T-helper 1 cell (primary cell): ENCODE measurements around the gene DRAXIN.

Experiments used
- DNase-seq, 5 donors: peaks; one replicate each; pipeline ENCODE4 v3.0.0-alpha.2; 2012 to 2020

The DRAXIN gene

DNA sequence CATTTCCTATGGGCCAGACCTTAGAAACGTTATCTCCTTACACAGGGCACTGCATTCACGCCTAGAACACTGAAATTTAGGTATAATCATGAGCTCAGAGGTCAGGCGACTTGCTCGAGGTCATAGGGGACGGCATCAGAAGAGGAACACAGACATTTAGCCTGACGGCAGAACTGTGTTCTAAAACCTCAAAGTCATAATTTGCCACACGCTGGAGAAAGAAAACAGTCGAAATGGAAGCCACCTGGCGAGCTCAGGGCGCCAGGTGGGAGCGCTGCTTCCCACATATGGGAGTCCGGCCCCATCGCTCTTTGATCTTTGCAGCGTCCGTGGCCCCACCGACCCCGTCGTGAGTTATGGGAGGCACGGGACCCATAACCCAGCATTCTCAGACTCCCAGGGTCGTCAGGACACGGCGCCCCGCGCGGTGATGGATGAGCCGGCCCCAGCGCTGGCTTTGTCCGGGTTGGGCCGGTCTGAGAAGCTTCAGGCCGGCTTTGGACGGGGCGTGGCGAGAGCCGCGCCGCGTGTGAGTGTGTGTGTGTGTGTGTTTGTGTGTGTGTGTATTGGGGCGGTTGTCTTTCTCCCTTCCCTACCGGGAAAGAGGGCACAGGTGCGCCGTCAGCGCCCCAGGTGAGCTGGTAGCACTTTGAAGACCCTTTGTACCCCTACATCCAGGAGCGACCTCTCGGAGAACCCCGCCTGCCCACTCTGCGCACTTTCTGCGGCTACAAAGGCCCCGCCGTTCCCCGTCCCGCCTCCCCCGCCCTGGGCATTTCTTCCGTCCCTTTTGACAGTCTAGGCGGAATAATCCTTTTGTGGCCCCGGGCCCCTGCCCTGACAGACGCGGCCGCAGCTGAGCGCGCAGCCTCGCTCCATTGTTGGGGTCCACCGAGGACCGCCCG lies 861 bp upstream of the DRAXIN start:
- DNase-seq = no peak

GRCh38 chr1:11691928-11692711 lies 610 bp downstream of the DRAXIN start:
- DNase-seq = no peak

DNA sequence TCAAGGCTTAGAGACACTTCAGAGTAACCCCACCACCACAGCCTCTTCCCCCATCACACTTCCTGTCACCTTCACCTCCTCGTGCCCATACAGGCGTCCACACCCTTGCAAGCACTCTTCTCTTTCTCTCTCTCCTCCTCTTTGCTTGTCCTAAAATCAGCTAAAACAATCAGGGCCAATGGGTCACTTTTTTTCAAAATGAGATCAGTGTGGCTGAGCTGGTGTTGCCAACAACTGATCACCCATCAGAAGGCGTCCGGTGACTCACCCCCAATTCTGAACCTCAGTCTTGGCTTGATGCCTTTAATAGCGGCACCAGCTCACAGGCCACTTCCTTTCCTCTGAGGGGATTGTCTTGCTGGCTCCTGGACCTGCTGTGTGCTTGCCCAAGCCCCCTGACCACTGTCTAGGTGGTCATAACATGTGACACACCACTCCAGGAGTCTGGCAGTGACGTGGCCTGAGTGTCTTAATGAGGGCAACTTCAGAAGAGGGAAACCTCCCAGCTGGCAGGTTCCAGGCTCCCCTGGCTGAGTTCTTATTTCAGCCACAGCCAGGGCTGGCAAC lies 1.6 kb downstream of the DRAXIN start:
- DNase-seq = peak in 1 of 5 donors; percentile 33

- DNase-seq = no peak
These were observed 2.4 kb downstream of the DRAXIN start for GRCh38 chr1:11693917-11694316.

GRCh38 chr1:11695861-11696260 lies 4.4 kb downstream of the DRAXIN start:
- no peak for DNase-seq

GRCh38 chr1:11697188-11697892 lies 5.8 kb downstream of the DRAXIN start:
- DNase-seq = no peak

DNA sequence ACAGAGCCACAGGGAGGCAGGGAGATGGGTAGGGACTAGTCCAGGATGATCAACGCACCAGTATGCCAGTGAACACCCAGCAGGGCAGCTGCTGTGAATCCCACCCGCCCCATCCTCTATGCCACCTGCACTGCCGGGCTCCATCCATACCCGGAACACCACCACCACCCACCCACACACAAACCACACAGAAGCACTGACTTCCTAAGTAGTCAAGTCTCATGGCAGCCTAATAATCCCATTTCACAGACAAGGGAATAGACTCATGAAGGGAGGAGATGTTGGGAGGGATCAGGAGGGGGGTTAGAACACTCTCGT lies 6.3 kb downstream of the DRAXIN start:
- DNase-seq = no peak

DNA sequence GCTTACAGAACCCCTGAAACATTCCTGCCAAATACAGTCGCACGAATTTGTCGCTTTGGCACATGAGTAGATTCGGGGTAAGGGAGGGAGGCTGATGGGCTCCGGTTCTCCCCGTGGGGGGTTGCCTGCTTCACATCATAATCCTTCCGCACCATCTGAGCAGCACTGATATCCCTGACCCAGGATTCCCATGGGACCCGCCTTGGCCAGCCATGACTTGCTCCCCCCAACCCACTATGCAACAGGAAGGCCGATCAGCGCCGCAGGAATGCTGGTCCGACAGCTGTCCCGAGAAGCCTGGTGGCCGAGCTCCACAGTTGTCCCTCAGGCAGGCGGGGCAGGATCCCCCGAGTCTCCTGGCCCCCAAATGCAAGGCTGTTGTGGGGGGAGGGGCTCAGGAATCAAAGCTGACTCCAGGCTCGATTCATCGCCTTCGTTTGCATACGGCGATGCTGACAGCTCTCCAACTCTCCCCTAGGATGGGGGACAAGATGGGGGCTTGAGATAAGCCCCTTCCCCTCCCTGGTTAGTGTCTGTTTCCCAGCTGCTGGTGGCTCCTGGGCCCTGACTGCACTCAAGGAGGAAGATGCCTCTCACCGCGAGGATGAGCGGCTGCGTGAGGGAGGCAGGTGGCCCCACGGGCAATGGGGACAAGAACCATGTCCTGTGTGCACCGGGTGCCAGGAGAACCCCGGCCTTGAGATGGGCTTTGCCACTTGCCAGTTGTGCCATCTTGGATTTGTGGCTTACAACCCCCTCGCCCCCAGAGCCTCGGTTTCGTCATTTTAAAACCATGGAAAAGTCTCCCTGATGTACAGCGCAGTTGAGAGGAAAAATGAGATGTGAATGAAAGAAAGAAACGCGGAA lies 9.3 kb downstream of the DRAXIN start:
- no peak for DNase-seq

DNA sequence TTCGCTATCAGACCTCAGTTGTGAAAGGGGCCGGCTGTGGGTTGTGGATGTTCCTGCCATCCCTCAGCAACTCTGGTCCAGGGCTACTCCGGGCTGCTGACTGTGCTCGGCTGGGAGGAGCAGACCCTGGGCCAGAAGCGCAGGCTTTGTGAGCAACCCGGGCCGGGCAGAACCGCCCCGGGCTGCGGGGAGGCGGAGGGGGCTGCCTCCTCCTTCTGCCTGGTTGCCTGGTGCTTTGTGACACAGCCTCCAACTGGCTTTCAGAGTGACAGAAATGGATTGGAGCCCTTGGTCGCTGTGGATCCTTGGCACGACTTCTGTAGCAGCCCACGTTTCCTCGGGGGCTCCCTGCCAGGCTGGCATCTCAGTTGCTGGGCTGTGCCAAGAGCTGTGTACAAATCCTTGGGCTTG lies 10.0 kb downstream of the DRAXIN start:
- no peak for DNase-seq

DNA sequence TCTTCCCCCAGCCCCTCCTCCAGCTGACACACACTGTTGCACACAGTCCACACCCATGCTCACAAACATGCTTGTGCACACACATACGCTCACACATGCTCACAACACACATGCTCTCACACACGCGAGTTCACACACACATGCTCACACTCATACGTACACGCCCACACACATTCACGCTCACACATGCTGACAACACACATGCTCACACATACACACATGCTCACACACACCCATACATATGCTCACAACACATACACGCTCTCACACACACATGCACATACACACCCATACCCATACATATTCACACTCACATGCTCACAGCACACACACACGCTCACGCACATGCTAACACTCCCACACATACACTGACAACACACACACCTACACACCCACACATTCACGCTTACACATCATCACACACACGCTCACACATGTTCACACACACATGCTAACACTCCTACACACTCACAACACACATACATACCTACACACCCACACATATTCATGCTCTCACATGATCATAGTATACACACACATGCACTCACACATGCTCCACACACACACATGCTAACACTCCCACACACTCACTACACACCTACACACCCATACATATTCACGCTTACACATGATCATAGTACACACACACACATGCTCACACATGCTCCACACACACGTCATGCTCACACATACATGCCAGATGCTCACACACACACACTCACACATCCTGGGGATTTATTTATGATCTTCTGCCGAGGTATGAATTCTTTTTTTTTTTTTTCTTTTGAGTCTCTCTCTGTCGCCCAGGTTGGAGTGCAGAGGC lies 10.7 kb downstream of the DRAXIN start:
- DNase-seq = no peak

GRCh38 chr1:11703357-11704193 lies 12.1 kb downstream of the DRAXIN start:
- no peak for DNase-seq

- DNase-seq = no peak
These were observed 12.7 kb downstream of the DRAXIN start for GRCh38 chr1:11704194-11704529.

DNA sequence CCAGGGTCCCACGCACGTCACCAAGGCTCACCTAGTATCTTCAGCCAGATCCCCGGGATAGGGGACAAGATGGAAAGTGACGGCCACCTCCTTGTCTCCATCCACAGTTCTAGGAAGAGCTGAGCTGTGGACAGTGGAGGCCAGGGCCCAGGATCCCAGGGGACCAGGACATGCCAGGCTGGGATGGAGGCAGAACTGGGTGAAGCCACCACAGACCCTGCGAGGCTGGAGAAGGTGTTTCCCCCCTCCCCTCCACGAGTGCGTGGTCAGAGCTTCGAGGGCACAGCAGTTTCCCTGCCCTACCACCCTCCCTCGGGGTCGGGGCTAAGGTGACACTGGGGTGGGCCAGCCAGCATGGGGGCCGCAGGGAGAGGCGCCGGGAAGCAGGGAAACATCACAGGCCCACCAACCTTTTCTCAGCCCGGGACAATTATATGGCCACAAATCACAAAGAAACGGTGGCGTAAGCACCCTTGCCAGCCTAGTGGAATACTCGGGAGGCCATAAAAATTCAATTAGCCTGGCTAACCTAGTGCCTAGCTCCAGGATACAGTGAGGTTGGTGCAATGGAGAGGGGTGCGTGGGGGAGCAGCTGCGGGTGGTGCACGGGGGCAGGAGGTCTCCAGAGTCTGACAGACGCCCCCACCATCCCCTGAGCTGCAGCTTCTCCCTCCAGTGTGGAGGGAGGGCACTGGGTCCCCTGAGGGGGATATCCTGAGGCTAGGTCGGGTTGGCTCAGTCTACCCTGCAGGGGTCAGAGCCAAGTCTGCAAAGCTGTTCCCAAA lies 13.4 kb downstream of the DRAXIN start:
- DNase-seq = no peak

DNA sequence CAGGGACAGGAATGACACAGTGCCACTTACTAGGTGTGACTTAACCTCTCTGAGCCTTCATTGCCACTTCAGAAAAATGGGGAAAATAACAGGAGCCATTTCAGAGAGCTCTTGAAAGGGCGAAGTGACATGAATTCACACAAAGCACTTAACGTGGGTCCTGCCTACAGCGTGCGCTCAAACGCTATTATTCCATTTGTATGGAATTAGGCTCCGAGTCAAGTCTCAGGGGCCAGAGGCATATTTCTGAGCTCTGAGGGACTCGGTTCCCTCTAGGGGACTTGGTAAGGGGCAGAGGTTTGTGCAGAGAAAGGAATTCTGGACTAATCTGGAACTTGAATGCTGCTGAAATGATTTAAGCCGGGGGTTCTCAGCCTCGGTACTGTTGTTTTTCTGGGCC lies 14.1 kb downstream of the DRAXIN start:
- no peak for DNase-seq

DNA sequence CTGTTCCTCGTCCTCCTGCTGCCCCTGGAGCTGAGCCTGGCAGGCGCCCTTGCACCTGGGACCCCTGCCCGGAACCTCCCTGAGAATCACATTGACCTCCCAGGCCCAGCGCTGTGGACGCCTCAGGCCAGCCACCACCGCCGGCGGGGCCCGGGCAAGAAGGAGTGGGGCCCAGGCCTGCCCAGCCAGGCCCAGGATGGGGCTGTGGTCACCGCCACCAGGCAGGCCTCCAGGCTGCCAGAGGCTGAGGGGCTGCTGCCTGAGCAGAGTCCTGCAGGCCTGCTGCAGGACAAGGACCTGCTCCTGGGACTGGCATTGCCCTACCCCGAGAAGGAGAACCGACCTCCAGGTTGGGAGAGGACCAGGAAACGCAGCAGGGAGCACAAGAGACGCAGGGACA lies 14.8 kb downstream of the DRAXIN start:
- DNase-seq = no peak

DNA sequence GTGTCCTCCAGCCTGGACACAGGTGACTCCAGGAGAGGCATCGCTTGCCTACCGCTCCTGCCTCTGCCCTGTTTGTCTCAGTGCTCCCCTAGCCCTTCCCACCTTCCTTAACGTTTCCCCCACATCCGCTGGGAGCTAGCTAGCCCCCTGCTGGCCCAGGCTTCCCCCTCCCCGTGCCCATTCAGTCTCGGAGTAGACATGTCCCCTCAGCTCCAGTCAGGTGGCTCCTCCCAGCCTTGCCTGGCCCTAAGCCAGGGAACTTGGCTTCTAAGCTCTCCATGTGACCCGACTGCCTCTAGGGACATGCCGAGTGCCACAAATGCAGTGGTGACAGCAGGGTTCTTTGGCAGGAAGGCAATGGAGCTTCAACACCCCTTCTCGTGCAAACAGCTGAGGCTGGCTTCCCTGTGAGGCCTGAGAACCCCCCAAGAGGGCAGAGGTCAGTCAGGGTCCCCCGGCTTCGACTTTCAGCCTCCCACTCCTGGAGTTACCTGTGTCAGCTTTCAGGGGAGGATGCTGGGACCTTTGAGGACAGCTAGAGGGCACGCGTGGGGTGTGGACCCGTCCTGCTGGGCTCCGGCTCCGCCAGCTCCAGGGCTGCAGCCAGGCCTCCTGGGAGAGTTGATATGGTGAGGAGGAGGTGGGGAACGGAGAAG lies 16.2 kb downstream of the DRAXIN start:
- no peak for DNase-seq

- DNase-seq = no peak
These were observed 17.2 kb downstream of the DRAXIN start for GRCh38 chr1:11708554-11709350.

DNA sequence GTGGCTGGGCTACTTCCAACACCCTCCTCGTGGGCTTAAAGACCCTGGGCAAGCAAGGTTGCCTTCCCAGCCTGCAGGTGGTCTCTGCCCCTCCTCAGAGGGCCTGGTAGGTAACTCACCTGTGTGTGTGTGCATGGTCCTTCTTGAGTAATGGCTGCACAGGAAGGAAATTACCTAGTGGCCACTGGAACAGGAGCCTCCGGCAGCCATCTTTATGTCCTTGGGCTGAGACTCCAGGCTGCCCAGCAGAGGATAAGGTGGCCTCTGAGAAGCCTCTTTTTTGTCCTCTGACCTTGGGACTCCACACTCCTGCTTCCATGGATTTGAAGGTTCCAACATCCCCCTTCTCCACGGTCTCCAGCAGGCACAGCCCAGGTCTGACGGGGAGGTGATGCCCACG lies 20.0 kb downstream of the DRAXIN start:
- no peak for DNase-seq
